Testis (tissue), 3 donors: Measurements from ENCODE around the gene FEN1. TPM values are rescaled to one million over a fixed set of nuclear protein-coding genes. Genes with fewer than 3 reads are reported as not detected.

Experiments used
- DNase-seq: peaks from one replicate; pipeline ENCODE4 v3.0.0-alpha.2; 2019
- H3K27ac ChIP-seq, 2 donors: fragments of 200-600 bp; sonication (generic); one replicate each; pipeline ENCODE4 v1.5.1; 2019
- H3K27me3 ChIP-seq: fragments of 200-600 bp; sonication (generic); one replicate; pipeline ENCODE4 v1.5.1; 2019
- H3K36me3 ChIP-seq: fragments of 200-600 bp; sonication (generic); one replicate; pipeline ENCODE4 v1.5.1; 2017; ENCODE audit warnings: low read depth; ENCODE audit errors: missing control alignments
- H3K4me1 ChIP-seq: fragments of 200-600 bp; sonication (generic); one replicate; pipeline ENCODE4 v1.5.1; 2019
- H3K4me3 ChIP-seq, 2 donors: fragments of 200-600 bp; sonication (generic); one replicate each; pipeline ENCODE4 v1.5.1; 2017 to 2019
- H3K9me3 ChIP-seq: fragments of 200-600 bp; sonication (generic); one replicate; pipeline ENCODE4 v1.5.1; 2017
- POLR2A ChIP-seq: fragments of 450-650 bp; IDR thresholded peaks from one replicate; pipeline ENCODE4 v1.6.1; 2017; ENCODE audit warnings: antibody characterized with exemption, mild to moderate bottlenecking, moderate library complexity
- WGBS, 2 donors: methylation state at CpG; one replicate each; pipeline ENCODE4 v1.1.5; 2018; 5-methylcytosine and 5-hydroxymethylcytosine counted together
- intact Hi-C: fragments of 100-400 bp; cut with DNase I; formaldehyde crosslinking; loops from one replicate; pipeline ENCODE4 v1.15.1; 2023; ENCODE audit warnings: low total_unique reads
- polyA plus RNA-seq: library from polyadenylated mRNA; stranded (reverse); fragments of 350-450 nt; fragmentation: Illumina TruSeq; extraction: RNeasy Lipid Tissue Mini Kit (QIAGEN cat#74804); gene quantifications from one replicate; pipeline ENCODE4 v1.2.3, GENCODE V29; 2014; ENCODE audit warnings: low read depth, low replicate concordance; ENCODE audit not compliant: insufficient read depth
- total RNA-seq, 2 donors: library from RNA; depleted of rRNA; stranded (reverse); fragments of >200 nt; gene quantifications; one replicate each; pipeline ENCODE4 v1.2.3, GENCODE V29; 2016
- TF ChIP-seq, protein P1 (sequence below), 3 experiments: fragments of 450-650 bp in 2 of 3; fragments of 200-600 bp in 1 of 3; sonication (generic) in 1 of 3; IDR thresholded peaks; one replicate each; pipeline ENCODE4 v1.5.1; 2016 to 2019; ENCODE audit warnings: antibody characterized with exemption in 3 of 3, mild to moderate bottlenecking in 2 of 3, moderate library complexity in 1 of 3

The FEN1 gene
- total and polyA plus RNA-seq, 3 donors from 2014 or later, result 22.7 to 31.5 (median 27.3) TPM

DNA sequence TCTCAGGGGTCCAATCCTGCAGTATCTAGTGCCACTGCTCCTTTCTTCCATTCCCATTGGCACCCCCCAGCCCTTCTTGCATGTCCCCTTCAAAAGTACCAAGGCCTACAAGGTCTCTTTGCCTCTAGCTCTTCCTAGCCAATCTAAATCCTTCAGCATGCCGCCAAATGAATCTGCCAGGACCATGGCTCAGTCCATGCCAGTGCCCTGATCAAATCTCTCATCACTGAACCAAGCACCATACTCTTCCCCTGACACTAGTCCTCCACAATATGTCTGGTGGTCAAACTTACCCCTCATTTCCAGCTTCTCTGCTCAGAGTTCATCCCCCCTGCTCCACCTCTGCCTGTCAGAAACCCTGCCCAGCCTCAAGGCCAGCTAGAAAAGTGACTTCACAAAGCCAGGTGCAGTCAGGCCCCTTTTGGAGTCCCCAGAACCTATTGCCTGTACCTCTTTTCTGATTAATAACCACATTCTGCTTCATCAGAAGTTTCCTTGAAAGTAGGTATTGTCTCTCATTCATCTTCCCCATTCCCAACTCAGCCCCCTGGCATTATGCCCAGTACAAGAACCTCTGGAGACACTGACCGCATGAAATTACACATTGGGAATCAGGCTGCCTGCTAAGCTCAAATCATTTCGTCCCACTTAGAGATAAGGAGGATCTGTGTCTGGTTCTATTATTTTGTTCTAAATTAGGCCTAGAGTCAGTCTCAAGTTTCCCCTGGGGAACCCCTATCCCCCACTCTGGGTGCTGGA lies 11.4 kb downstream of the FEN1 start:
- Histone ChIP-seq H3K4me3 (no peak overlapping the region), H3K27me3 (no peaks in the 10 kb centered on the region), H3K27ac (no peak overlapping the region), H3K9me3 (no peaks in the 10 kb centered on the region), H3K36me3 (no peaks in the 10 kb centered on the region), H3K4me1 (no peaks in the 10 kb centered on the region)
- TF ChIP-seq, protein P1, sequence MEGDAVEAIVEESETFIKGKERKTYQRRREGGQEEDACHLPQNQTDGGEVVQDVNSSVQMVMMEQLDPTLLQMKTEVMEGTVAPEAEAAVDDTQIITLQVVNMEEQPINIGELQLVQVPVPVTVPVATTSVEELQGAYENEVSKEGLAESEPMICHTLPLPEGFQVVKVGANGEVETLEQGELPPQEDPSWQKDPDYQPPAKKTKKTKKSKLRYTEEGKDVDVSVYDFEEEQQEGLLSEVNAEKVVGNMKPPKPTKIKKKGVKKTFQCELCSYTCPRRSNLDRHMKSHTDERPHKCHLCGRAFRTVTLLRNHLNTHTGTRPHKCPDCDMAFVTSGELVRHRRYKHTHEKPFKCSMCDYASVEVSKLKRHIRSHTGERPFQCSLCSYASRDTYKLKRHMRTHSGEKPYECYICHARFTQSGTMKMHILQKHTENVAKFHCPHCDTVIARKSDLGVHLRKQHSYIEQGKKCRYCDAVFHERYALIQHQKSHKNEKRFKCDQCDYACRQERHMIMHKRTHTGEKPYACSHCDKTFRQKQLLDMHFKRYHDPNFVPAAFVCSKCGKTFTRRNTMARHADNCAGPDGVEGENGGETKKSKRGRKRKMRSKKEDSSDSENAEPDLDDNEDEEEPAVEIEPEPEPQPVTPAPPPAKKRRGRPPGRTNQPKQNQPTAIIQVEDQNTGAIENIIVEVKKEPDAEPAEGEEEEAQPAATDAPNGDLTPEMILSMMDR (IDR thresholded peaks at IDR 0.05), result no peak
- TF ChIP-seq POLR2A, result no peak
- WGBS, 2 donors, result 57 to 70% methylated on average over 3 of the region's 3 CpGs
- intact Hi-C loops, result no loop called here
- no peak for DNase-seq

DNA sequence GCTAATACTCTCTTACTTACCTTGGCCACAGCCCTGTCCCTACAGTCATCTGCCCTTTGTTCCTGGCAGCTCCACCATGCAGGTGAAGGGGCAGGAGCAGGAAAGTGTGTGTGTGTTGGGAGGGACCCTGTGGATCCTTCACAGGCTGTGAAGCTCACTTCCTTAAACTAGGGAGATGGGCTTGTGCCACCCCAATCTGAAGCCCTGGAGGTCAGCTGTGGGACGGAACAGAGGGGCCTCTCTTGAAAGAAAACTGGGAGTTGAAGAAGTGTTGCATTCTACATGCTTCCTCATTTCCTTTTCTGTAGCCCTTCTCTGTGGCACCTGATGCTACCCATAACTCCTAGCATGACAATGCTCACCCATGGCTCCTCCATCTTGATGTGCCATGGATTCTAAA lies 12.4 kb downstream of the FEN1 start:
- Histone ChIP-seq H3K9me3 (no peaks in the 10 kb centered on the region), H3K4me1 (no peaks in the 10 kb centered on the region), H3K27ac (no peak overlapping the region), H3K27me3 (no peaks in the 10 kb centered on the region), H3K4me3 (no peak overlapping the region), H3K36me3 (no peaks in the 10 kb centered on the region)
- DNase-seq, result no peak
- intact Hi-C loops, result no loop called here
- TF ChIP-seq, protein P1 (IDR thresholded peaks at IDR 0.05), result no peak
- TF ChIP-seq POLR2A, result no peak
- WGBS, 2 donors, result 71 to 93% methylated on average over 1 of the region's 1 CpG

DNA sequence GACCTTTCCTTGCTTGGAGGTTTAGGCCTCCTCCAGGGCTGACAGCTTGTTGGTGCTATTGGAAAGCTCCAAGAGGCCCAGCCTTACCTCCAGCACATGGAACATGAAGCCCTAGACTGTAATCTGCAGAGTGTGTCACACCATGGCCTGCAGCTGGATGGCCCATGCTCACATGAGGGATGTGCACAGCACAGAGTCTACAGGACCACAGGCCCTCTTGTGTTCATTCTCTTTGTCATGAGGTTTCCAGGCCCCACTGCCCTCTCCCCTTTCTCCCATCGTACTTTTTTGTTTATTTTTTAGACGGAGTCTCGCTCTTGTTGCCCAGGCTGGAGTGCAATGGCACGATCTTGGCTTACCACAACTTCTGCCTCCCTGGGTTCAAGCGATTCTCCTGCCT lies 14.1 kb downstream of the FEN1 start:
- no peaks in the 10 kb centered on the region for H3K36me3 ChIP-seq

DNA sequence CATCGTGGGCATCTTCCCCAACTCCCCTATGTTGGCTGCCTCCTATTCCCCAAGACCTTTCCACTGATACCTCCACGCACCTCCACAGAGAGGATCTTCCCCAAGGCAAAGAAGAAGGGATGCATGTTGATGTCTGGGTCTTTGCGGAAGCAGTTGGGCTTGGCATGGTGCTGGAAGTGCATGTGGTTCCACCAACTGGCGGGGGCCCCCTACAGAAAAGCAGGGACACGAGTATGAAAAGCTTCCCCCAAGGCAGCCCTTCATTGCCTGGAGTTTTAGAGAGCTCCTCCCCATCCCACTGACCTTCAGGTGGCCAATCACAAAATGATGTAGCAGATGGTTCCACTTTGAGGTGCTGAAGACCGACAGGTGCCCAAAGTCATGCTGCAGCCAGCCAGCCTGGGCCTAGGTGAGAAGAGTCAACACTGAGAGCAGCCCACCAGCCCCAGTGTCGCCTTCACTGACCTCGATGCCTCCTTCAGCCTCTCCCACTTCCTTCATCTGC lies 18.0 kb downstream of the FEN1 start:
- no peak overlapping the region for H3K4me3 ChIP-seq
- H3K4me1 ChIP-seq, result no peaks in the 10 kb centered on the region
- intact Hi-C loops, result no loop called here
- no peak for DNase-seq
- TF ChIP-seq, protein P1 (IDR thresholded peaks at IDR 0.05), result no peak
- TF ChIP-seq POLR2A, result no peak
- H3K27me3 ChIP-seq, result no peaks in the 10 kb centered on the region
- no peak overlapping the region for H3K27ac ChIP-seq
- no peaks in the 10 kb centered on the region for H3K9me3 ChIP-seq
- H3K36me3 ChIP-seq, result no peaks in the 10 kb centered on the region
- 89 to 95% methylated on average over 8 of the region's 8 CpGs for WGBS, 2 donors

More for the DNA sequence above, 14.1 kb downstream of the FEN1 start:
- H3K4me3 ChIP-seq, result no peak overlapping the region
- H3K27ac ChIP-seq, result no peak overlapping the region
- H3K4me1 ChIP-seq, result no peaks in the 10 kb centered on the region
- intact Hi-C loops, result no loop called here
- no peaks in the 10 kb centered on the region for H3K9me3 ChIP-seq
- TF ChIP-seq, protein P1 (IDR thresholded peaks at IDR 0.05), result no peak
- no peak for TF ChIP-seq POLR2A
- no peak for DNase-seq
- H3K27me3 ChIP-seq, result no peaks in the 10 kb centered on the region
- 92 to 93% methylated on average over 5 of the region's 5 CpGs for WGBS, 2 donors

DNA sequence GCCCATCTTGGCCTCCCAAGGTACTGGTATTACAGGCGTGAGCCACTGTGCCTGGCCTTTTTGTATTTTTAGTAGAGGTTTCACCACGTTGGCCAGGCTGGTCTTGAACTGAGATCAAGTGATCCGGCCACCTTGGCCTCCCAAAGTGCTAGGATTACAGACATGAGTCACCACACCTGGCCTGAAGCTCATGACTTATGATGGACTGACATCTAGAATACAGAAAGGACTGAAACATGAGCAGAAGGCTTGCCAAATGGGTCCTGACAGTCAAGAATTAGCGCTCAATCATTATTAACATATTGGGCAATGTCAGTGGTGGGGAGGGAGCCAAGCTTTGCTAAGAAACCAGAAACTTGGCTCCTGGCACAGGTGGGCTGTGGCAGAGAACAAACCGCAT lies 19.1 kb downstream of the FEN1 start:
- Histone ChIP-seq H3K36me3 (no peaks in the 10 kb centered on the region), H3K4me3 (no peak overlapping the region), H3K27ac (no peak overlapping the region), H3K9me3 (no peaks in the 10 kb centered on the region), H3K4me1 (no peaks in the 10 kb centered on the region), H3K27me3 (no peaks in the 10 kb centered on the region)
- intact Hi-C loops, result no loop called here
- TF ChIP-seq, protein P1 (IDR thresholded peaks at IDR 0.05), result no peak
- no peak for TF ChIP-seq POLR2A
- DNase-seq, result no peak
- 90 to 96% methylated on average over 5 of the region's 5 CpGs for WGBS, 2 donors
